ENCODE results near the gene FRY.

- TF ChIP-seq, protein P1, sequence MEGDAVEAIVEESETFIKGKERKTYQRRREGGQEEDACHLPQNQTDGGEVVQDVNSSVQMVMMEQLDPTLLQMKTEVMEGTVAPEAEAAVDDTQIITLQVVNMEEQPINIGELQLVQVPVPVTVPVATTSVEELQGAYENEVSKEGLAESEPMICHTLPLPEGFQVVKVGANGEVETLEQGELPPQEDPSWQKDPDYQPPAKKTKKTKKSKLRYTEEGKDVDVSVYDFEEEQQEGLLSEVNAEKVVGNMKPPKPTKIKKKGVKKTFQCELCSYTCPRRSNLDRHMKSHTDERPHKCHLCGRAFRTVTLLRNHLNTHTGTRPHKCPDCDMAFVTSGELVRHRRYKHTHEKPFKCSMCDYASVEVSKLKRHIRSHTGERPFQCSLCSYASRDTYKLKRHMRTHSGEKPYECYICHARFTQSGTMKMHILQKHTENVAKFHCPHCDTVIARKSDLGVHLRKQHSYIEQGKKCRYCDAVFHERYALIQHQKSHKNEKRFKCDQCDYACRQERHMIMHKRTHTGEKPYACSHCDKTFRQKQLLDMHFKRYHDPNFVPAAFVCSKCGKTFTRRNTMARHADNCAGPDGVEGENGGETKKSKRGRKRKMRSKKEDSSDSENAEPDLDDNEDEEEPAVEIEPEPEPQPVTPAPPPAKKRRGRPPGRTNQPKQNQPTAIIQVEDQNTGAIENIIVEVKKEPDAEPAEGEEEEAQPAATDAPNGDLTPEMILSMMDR (IDR thresholded peaks at IDR 0.05; ENCODE audit: insufficient read depth, low read length), result no peak
- no peak for TF ChIP-seq REST (IDR thresholded peaks at IDR 0.05; ENCODE audit: insufficient replicate concordance, low read depth)
- no peak for TF ChIP-seq POLR2AphosphoS5 (IDR thresholded peaks at IDR 0.05; ENCODE audit: low read depth)
- peak; percentile 68; the same call in 1 of the 2 replicates for TF ChIP-seq SPI1 (IDR thresholded peaks at IDR 0.05; ENCODE audit: borderline replicate concordance, low read depth)
- no peak for TF ChIP-seq GABPA (IDR thresholded peaks at IDR 0.05; ENCODE audit: low read depth)
Observed at GRCh38 chr13:32036126-32036695, 4.6 kb downstream of the FRY start.

All from HL-60 (cell line).